ENCODE data around the gene GPC5. TPM values are rescaled to one million over a fixed set of nuclear protein-coding genes. Genes with fewer than 3 reads are reported as not detected.

GPC5 gene
- total RNA-seq, 2 experiments from 2014 or later: 0.14 TPM; not detected in 1

DNA sequence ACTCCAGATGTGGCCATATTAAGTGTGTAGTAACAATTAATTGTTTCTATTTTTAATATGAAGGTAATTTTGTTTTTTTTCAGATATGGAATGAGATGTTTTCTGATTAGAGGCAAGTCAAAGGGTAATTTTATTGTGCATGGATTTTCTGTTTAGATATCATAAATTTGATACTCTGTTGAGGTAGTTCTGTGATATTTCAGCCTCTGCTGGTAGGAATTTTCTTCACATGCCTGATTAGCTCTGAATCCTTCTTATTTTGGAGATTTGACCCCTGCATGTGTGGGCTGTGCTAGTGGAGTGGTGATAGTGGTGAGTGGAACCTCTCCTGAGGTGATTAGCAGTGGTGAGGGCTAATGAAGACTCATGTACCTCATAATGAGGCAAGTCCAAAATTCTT is 301.4 kb downstream of the GPC5 start:
- DNase-seq (no peak), ATAC-seq (ENCODE audit: low read depth) (no peak)
- Mint-ChIP-seq H3K4me1 (no peaks in the 10 kb centered on the region), H3K36me3 (no peaks in the 10 kb centered on the region), H3K9me3 (no peaks in the 10 kb centered on the region), H3K4me3 (no peak overlapping the region), H3K27me3 (no peaks in the 10 kb centered on the region), H3K27ac (no peak overlapping the region)
- POLR2A ChIA-PET: no interaction called here

DNA sequence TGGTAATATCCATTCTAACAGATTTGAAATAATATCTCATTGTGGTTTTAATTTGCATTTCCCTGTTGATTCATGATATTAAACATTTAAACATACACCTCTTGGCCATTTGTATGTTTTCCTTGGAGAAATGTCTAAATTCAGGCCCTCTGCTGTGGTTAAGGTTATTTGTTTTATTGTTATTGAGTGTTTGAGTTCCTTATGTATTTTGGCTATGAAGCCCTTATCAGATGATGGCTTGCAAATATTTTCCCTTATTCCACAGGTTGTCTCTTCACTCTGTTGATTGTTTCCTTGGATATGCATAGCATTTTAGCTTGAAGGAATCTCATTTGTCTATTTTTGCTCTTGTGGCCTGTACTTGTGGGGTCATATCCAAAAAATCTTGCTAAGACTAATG is 303.6 kb downstream of the GPC5 start:
- Mint-ChIP-seq H3K4me3 (no peak overlapping the region), H3K9me3 (no peaks in the 10 kb centered on the region), H3K36me3 (no peaks in the 10 kb centered on the region), H3K4me1 (no peaks in the 10 kb centered on the region), H3K27me3 (no peaks in the 10 kb centered on the region), H3K27ac (no peak overlapping the region)
- DNase-seq (no peak), ATAC-seq (ENCODE audit: low read depth) (no peak)
- POLR2A ChIA-PET: no interaction called here

DNA sequence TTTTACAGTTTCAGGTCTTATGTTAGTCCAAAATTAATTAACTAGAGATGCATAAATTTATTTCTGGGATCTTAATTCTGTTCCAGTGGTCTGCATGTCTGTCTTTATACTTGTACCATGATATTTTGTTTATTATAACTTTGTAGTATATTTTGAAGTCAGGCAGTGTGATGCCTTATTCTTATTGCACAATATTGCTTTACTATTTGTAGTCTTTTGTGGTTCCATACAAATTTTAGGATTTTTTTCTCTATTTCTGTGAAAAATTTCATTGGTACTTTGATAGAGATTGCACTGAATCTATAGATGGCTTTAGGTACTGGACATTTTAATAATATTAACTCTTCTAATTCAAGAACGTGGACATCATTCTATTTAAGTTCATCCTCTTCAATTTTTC is 304.0 kb downstream of the GPC5 start:
- Mint-ChIP-seq H3K4me1 (no peaks in the 10 kb centered on the region), H3K4me3 (no peak overlapping the region), H3K9me3 (no peaks in the 10 kb centered on the region), H3K36me3 (no peaks in the 10 kb centered on the region), H3K27me3 (no peaks in the 10 kb centered on the region), H3K27ac (no peak overlapping the region)
- no peak for ATAC-seq (ENCODE audit: low read depth)
- POLR2A ChIA-PET: no interaction called here
- DNase-seq: no peak

DNA sequence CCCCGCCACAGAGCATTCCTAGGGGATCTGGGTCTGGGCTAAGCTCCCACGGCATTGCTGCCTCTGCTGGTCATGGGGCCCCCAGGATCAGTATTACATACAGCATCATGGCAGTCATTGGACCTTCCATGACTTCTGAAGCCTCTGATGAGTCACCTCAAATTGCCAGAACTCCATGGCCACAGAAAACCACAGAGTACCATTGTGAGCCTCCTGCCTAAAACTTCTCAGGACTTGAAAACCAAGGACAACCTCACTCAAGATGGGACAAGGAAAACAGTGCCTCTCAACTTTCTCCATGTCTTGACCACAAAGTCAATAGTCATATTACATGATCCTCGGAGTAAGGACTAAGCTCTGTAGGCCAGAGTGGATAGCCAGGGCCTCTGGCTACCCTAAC is 306.0 kb downstream of the GPC5 start:
- POLR2A ChIA-PET: no interaction called here
- Mint-ChIP-seq H3K4me3 (no peak overlapping the region), H3K9me3 (no peaks in the 10 kb centered on the region), H3K4me1 (no peaks in the 10 kb centered on the region), H3K27ac (no peak overlapping the region), H3K27me3 (no peaks in the 10 kb centered on the region), H3K36me3 (no peaks in the 10 kb centered on the region)
- DNase-seq (no peak), ATAC-seq (ENCODE audit: low read depth) (no peak)

DNA sequence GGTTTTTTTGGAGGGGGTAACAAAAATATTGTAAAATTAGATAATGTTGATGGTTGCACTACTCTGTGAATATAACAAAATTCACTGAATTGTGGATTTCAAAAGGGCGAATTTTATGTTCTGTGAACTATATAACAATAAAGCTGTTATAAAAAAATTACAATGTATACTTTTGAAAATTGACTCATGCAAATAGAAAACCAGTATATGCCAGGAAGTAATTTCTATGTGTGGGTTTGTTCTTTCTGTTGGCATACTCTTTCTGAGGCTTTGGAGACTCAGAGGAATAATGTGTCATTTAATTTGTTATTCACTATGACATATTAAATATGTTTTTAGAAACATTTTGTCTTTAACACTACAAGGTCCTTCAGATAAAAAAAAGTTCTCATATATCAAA is 310.1 kb downstream of the GPC5 start:
- POLR2A ChIA-PET: no interaction called here
- H3K27ac Mint-ChIP-seq: no peak overlapping the region
- H3K9me3 Mint-ChIP-seq: no peaks in the 10 kb centered on the region
- no peak for DNase-seq
- no peaks in the 10 kb centered on the region for H3K4me1 Mint-ChIP-seq
- ATAC-seq (ENCODE audit: low read depth): no peak
- H3K4me3 Mint-ChIP-seq: no peak overlapping the region
- no peaks in the 10 kb centered on the region for H3K27me3 Mint-ChIP-seq
- H3K36me3 Mint-ChIP-seq: no peaks in the 10 kb centered on the region

DNA sequence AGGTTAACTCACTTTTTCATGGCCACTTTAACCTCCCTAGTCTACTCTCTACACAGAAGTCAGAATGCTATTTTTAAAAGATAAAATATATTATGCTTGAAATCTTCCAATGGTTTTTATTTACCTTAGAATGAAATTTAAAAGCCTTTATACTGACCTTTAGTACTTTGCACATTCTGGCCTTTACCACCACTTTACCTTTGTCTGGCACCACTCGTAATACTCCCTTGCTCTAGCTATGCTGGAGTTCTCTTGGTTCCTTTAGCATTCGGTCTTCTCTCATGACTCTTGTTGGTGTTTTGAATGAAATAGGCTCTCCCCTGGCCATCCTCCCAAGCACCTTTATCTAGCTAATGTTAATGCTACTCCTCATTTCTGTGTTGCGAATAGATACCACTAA is 310.8 kb downstream of the GPC5 start:
- peaks cover 3% of the 10 kb centered on the region for H3K27me3 Mint-ChIP-seq
- H3K4me1 Mint-ChIP-seq: no peaks in the 10 kb centered on the region
- H3K27ac Mint-ChIP-seq: no peak overlapping the region
- DNase-seq (no peak), ATAC-seq (ENCODE audit: low read depth) (no peak)
- POLR2A ChIA-PET: no interaction called here
- no peaks in the 10 kb centered on the region for H3K9me3 Mint-ChIP-seq
- H3K36me3 Mint-ChIP-seq: no peaks in the 10 kb centered on the region
- H3K4me3 Mint-ChIP-seq: no peak overlapping the region

DNA sequence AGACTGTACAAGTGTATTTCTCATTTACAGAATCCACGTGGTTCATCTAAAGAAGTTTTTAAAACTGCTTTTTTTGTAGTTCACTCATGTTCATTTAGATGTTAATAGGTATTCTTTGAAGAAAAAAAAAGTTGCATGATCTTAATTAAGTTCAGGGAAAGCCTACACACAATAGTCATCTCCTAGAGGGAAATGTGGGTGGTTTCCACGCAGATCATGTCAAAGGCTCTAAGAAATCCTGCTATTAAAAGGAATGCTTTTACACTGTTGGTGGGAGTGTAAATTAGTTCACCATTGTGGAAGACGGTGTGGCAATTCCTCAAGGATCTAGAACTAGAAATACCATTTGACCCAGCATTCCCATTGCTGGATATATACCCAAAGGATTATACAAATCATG is 312.3 kb downstream of the GPC5 start:
- H3K36me3 Mint-ChIP-seq: no peaks in the 10 kb centered on the region
- no peaks in the 10 kb centered on the region for H3K9me3 Mint-ChIP-seq
- no peak for DNase-seq
- ATAC-seq (ENCODE audit: low read depth): no peak
- POLR2A ChIA-PET: no interaction called here
- no peak overlapping the region for H3K4me3 Mint-ChIP-seq
- H3K27ac Mint-ChIP-seq: no peak overlapping the region
- no peaks in the 10 kb centered on the region for H3K4me1 Mint-ChIP-seq
- H3K27me3 Mint-ChIP-seq: peaks cover 3% of the 10 kb centered on the region

DNA sequence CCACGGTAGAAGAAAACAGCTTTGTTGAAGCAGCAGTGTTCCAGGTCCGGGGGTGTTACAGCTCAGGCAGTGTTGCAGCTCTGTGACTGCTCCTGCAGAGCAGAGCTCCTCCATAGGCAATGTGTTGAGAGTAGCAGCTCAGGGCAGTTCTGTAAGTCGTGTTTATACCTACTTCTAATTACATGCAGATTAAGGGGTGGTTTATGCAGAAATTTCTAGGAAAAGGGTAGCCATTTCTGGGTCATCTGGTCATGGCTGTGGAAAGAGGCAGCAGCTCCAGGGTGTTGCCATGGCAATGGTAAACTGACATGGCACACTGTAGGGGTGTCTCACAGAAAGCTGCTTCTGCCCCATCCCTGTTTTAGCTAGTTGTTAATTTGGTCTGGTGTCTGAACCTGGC is 316.4 kb downstream of the GPC5 start:
- H3K36me3 Mint-ChIP-seq: no peaks in the 10 kb centered on the region
- no peaks in the 10 kb centered on the region for H3K9me3 Mint-ChIP-seq
- H3K4me1 Mint-ChIP-seq: no peaks in the 10 kb centered on the region
- DNase-seq (no peak), ATAC-seq (ENCODE audit: low read depth) (no peak)
- POLR2A ChIA-PET: no interaction called here
- H3K27me3 Mint-ChIP-seq: peaks cover 3% of the 10 kb centered on the region
- H3K4me3 Mint-ChIP-seq: no peak overlapping the region
- H3K27ac Mint-ChIP-seq: no peak overlapping the region

DNA sequence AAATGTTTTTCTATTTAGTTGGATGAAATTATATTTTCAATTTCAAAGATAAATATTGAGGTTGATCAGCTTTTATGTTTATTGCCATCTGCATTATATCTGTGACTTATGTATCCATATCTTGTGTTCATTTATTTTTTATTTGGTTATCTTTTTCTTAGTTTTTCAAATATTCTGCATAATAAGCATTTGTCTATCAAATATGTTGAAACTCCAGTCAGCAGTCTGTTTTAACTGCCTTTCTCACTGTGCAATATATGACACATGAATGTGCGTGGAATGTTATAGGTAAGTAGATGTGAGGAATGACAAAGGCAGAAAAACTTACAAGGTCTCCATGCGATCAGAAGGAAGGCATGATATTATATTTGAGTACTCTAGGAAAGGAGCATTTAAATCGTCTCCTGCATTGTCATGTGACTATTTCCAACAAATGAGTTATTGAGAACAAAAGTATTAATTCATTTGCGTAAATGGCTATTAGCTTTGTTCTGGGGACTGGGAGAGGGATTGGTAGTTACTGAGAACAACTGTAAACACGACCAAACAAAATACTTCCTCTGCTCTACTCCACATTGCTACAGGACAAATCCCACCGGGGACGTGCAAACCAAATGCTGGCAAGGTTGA is 318.1 kb downstream of the GPC5 start:
- no peak overlapping the region for H3K4me3 Mint-ChIP-seq
- no peaks in the 10 kb centered on the region for H3K36me3 Mint-ChIP-seq
- H3K27me3 Mint-ChIP-seq: peaks cover 7% of the 10 kb centered on the region
- ATAC-seq (ENCODE audit: low read depth) (no peak), DNase-seq (no peak)
- no peaks in the 10 kb centered on the region for H3K4me1 Mint-ChIP-seq
- H3K9me3 Mint-ChIP-seq: no peaks in the 10 kb centered on the region
- no peak overlapping the region for H3K27ac Mint-ChIP-seq
- POLR2A ChIA-PET: no interaction called here

DNA sequence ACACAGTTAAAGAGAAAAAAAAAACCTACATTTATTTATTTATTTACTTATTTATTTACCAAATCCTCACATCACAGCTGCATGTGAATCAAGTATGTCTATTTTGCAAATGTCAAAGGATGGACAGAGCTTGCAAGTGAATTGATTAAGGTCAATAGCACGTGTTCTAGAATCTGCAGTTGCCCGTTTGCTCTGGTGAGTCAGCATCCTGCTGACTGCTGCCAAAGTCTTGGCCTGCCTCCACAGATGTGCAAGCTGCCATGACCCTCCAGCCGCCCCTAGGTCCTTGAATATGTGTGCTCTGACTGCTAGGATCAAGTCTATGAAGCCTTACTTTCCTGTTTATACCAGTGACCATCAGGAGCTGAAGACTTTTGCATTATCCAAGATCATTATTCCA is 320.6 kb downstream of the GPC5 start:
- no peaks in the 10 kb centered on the region for H3K9me3 Mint-ChIP-seq
- no peak overlapping the region for H3K4me3 Mint-ChIP-seq
- POLR2A ChIA-PET: no interaction called here
- H3K27ac Mint-ChIP-seq: no peak overlapping the region
- no peak for DNase-seq
- peaks cover 3% of the 10 kb centered on the region for H3K27me3 Mint-ChIP-seq
- no peaks in the 10 kb centered on the region for H3K36me3 Mint-ChIP-seq
- ATAC-seq (ENCODE audit: low read depth): no peak
- no peaks in the 10 kb centered on the region for H3K4me1 Mint-ChIP-seq

DNA sequence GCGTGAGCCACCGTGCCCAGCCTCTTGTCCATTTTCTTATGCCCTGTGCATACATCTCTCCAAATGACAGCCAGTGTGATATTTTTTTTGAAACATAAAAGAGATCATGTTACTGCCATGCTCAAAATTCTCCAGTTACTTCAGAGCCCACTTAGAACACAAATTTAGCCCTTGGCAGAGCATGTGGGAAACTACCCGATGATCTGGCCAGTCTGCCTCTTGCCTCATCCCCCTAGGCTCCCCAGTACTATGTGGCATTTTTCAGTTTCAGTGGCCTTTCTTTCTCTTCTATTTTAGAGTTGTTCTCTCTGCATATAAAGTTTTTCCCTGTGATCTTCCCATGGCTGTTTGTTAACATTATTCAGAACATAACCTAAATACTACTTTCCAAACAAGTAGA is 323.0 kb downstream of the GPC5 start:
- ATAC-seq (ENCODE audit: low read depth) (no peak), DNase-seq (no peak)
- H3K4me1 Mint-ChIP-seq: no peaks in the 10 kb centered on the region
- H3K9me3 Mint-ChIP-seq: no peaks in the 10 kb centered on the region
- H3K36me3 Mint-ChIP-seq: no peaks in the 10 kb centered on the region
- no peak overlapping the region for H3K27ac Mint-ChIP-seq
- H3K4me3 Mint-ChIP-seq: no peak overlapping the region
- H3K27me3 Mint-ChIP-seq: peaks cover 3% of the 10 kb centered on the region
- POLR2A ChIA-PET: no interaction called here

DNA sequence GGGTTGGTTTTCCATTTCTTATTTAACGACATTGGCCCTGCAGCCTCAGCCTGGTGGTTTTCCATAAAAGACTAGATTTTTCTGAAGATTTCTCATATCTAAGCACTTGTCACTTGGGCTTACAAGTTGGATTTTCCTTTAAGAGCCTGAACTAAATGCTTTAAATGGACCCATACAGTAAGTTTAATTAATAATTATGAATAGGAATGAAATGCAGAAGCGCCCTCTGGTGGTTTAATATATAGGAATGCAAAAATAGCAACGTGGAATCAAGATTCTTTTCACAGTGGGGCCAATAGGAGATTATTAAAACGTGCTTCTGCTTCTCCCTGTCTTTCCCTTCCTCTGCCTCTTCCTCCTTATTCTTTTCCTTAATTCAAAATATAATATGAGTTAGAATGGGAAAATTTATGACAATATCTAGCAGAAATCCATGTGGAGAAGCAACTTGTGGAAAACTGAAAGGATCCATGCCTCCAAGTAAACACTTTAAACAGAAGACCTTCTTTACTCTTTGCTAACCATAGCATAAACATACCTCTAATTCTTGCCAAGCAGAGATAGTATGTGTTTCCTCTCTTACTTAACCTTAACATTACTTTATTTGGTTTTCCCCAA is 324.0 kb downstream of the GPC5 start:
- POLR2A ChIA-PET: no interaction called here
- H3K36me3 Mint-ChIP-seq: no peaks in the 10 kb centered on the region
- no peaks in the 10 kb centered on the region for H3K4me1 Mint-ChIP-seq
- peaks cover 3% of the 10 kb centered on the region for H3K27me3 Mint-ChIP-seq
- no peaks in the 10 kb centered on the region for H3K9me3 Mint-ChIP-seq
- DNase-seq (no peak), ATAC-seq (ENCODE audit: low read depth) (no peak)
- no peak overlapping the region for H3K4me3 Mint-ChIP-seq
- H3K27ac Mint-ChIP-seq: no peak overlapping the region

DNA sequence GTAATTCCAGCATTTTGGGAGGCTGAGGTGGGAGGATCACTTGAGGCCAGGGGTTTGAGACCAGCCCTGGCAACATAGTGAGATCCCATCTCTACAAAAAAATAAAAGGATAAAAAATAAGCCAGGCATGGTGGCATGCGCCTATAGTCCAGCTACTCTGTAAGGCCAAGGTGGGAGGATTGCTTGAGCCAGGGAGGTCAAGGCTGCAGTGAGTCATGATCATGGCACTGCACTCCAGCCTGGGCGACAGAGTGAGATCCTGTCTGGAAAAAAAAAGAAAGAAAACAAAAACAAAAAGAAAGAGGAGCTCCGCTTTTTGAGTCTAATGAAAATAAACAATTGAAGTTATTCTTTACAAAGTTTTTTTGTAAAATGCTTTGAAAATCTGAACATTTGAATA is 326.2 kb downstream of the GPC5 start:
- DNase-seq (no peak), ATAC-seq (ENCODE audit: low read depth) (no peak)
- POLR2A ChIA-PET: no interaction called here
- Mint-ChIP-seq H3K9me3 (no peaks in the 10 kb centered on the region), H3K27ac (no peak overlapping the region), H3K4me1 (no peaks in the 10 kb centered on the region), H3K36me3 (no peaks in the 10 kb centered on the region), H3K27me3 (peaks cover 3% of the 10 kb centered on the region), H3K4me3 (no peak overlapping the region)

DNA sequence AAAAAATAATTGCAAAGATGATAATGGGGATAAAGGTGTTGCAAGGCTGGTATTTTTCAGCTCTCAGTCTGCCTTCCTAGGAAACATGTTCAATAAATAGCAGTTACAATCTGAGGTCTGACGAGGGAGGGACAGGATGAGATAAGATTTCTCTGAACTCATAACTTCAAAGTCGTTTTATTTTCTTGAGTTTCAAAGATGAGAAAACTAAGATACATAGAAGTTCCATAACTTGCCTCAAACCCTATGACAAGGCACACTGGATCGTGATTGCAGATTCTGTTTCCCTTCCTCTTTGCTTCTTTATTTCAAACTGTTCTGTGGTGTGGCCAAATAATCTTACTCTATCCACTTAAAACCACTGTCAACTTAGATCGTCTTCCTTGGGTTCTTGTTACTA is 327.2 kb downstream of the GPC5 start:
- Mint-ChIP-seq H3K9me3 (no peaks in the 10 kb centered on the region), H3K4me3 (no peak overlapping the region), H3K27me3 (peaks cover 3% of the 10 kb centered on the region), H3K36me3 (no peaks in the 10 kb centered on the region), H3K27ac (no peak overlapping the region), H3K4me1 (no peaks in the 10 kb centered on the region)
- ATAC-seq (ENCODE audit: low read depth) (no peak), DNase-seq (no peak)
- POLR2A ChIA-PET: no interaction called here

DNA sequence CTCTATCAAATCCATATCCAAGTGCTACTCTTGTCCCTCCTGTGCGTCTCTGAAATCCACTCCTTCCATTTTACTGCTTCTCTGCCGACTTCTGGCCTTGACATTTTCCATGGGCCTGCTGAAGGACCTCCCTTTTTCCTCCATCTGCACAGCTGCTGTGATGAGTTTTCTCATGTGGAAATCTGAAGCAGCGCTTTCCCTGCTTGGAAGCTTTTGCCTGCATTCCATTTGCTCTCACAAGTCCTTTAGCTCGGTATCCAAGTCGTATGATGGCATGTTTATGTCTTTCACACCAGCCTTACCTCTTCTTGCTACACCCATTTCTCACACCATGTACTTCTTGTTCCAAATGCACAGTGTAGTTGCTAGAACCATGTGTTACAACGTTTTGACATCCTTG is 328.2 kb downstream of the GPC5 start:
- POLR2A ChIA-PET: no interaction called here
- Mint-ChIP-seq H3K36me3 (no peaks in the 10 kb centered on the region), H3K27me3 (no peaks in the 10 kb centered on the region), H3K9me3 (no peaks in the 10 kb centered on the region), H3K4me3 (no peak overlapping the region), H3K4me1 (no peaks in the 10 kb centered on the region), H3K27ac (no peak overlapping the region)
- ATAC-seq (ENCODE audit: low read depth): no peak
- no peak for DNase-seq
